Activated naive CD8-positive, alpha-beta T cell (primary cell): ENCODE results near the gene IFNGR1.
"Not testable (repeated sequence)": the region's sequence is repeated elsewhere in the genome, so short reads cannot be mapped to it uniquely, and the experiment has no call there.

Experiments used
- H3K27ac Mint-ChIP-seq: one replicate; pipeline ENCODE4 v1.8.0; 2021; ENCODE audit warnings: mixed read lengths
- H3K27me3 Mint-ChIP-seq: one replicate; pipeline ENCODE4 v1.8.0; 2021; ENCODE audit warnings: mixed read lengths
- H3K36me3 Mint-ChIP-seq: one replicate; pipeline ENCODE4 v1.8.0; 2021; ENCODE audit warnings: mixed read lengths
- H3K4me1 Mint-ChIP-seq: one replicate; pipeline ENCODE4 v1.8.0; 2021; ENCODE audit warnings: low read depth, mixed read lengths
- H3K4me3 Mint-ChIP-seq: one replicate; pipeline ENCODE4 v1.8.0; 2021; ENCODE audit warnings: mild to moderate bottlenecking, mixed read lengths
- H3K9me3 Mint-ChIP-seq: one replicate; pipeline ENCODE4 v1.8.0; 2021; ENCODE audit warnings: low read depth, mixed read lengths

IFNGR1 gene

DNA sequence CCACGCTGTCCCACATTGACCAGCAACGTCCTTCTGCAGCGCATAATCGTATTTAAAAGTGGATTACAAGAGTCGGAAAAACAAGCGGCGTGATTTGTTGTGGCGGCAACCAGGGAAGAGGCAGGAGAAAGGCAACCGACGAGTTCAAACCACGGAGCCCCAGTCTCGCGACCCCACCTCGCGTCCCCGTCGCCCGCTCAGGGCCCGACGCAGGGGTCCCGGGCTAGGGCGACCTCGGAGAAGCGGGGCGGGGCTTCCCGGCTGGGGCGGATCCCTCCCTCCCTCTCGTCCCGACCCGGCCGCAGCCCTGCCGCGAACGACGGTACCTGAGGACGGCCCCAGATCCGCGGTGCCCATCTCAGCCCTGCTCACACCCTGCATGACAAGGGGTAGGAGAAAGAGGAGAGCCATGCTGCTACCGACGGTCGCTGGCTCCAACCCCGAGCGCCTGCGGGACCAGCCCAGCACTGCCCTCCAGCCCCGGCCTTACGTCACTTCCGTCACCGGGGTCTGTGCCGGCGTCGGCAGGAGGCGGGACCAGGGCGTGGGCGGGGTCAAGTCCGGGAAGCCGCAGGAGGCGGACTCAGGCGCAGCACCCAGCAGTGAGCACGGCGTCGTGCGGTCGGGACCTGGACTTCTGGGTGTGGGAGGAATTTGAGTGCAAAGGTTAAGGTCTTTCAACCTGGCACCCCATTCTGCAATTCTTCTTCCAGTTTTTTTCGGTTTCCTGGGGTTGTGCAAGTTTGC lies at the start of gene IFNGR1:
Gene IFNGR1 (minus strand): TSS at position 469 of the 747 bp plus-strand sequence. CDS start 58 bp downstream, at position 411.
- Mint-ChIP-seq H3K36me3 (peaks cover 2% of the 10 kb centered on the region), H3K9me3 (no peaks in the 10 kb centered on the region), H3K4me3 (peak within 1 kb of the TSS; percentile 99), H3K27ac (peak within 1 kb of the TSS; percentile 98), H3K4me1 (peaks cover 51% of the 10 kb centered on the region), H3K27me3 (no peaks in the 10 kb centered on the region)

DNA sequence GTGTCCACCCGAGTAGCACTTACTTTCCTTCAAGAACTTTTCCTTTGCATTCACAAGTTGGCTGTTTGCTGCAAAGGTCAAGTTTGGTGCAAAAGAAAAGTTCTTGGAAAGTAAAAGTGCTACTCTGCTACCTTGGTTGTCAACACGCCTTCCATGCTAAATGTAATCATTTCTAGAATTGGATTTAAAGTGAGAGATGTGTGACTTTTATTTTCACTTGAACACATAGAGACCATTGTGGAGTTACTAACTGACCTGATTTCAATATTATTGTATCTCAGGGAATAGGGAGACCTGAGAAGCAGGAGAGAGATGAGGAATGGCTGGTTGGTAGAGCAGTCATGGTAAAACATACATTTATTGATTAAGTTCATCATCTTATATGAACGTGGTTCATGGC lies 49.7 kb upstream of the IFNGR1 start:
- Mint-ChIP-seq H3K36me3 (no peaks in the 10 kb centered on the region), H3K4me3 (no peak overlapping the region), H3K4me1 (no peaks in the 10 kb centered on the region), H3K9me3 (no peaks in the 10 kb centered on the region), H3K27me3 (peaks cover 14% of the 10 kb centered on the region), H3K27ac (no peak overlapping the region)

DNA sequence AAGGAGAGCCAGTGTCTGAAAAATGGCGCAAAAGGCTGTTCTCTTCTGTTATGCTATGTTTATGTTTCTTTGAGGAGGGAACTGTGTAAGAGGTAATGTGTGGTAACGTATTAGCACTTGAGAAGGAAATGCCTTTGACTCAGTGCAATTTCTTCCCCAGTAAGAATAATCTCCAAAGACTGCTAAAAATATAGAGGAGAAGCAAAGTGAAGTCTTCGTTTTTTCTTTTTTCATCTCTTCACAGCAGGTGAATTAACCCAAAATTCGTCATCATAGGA lies 47.1 kb upstream of the IFNGR1 start:
- Mint-ChIP-seq H3K9me3 (no peaks in the 10 kb centered on the region), H3K27me3 (peaks cover 10% of the 10 kb centered on the region), H3K36me3 (no peaks in the 10 kb centered on the region), H3K27ac (no peak overlapping the region), H3K4me1 (peaks cover 3% of the 10 kb centered on the region), H3K4me3 (no peak overlapping the region)

DNA sequence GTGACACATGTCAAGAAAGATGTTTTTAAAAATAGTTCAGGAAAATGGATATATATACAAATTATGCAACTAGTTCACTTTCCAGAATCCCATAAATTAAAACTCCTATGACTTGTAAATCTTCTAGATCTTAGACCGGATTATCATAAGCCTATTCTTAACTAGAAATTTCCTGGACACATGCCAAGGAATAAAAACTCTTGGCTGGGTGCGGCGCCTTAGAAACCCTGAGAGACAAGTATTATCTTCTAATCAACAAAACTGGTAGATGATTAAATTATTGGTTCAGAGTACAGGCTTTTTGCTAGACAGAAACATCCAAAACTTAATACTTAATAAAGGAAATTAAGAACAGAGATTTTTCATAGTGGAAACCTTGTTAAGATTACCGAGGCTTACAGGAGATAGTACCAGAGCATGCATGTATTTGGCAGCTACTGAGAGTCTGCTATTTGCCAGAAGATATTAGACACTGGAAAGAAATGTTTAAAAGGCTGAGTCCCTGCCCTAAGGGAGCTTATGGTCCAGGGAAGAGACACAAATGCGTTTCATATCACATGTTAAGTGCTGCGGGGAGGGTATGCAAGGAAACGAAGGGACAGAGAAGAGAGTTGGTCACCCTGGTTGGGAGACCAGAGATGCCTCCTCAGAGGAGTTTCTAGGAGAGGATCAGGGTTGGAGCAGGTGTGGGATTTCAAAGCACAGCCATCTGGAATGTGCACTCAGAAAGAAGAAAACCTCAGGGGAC lies 46.5 kb upstream of the IFNGR1 start:
- Mint-ChIP-seq H3K36me3 (no peaks in the 10 kb centered on the region), H3K27ac (no peak overlapping the region), H3K4me1 (peaks cover 5% of the 10 kb centered on the region), H3K9me3 (no peaks in the 10 kb centered on the region), H3K4me3 (no peak overlapping the region), H3K27me3 (peaks cover 10% of the 10 kb centered on the region)

DNA sequence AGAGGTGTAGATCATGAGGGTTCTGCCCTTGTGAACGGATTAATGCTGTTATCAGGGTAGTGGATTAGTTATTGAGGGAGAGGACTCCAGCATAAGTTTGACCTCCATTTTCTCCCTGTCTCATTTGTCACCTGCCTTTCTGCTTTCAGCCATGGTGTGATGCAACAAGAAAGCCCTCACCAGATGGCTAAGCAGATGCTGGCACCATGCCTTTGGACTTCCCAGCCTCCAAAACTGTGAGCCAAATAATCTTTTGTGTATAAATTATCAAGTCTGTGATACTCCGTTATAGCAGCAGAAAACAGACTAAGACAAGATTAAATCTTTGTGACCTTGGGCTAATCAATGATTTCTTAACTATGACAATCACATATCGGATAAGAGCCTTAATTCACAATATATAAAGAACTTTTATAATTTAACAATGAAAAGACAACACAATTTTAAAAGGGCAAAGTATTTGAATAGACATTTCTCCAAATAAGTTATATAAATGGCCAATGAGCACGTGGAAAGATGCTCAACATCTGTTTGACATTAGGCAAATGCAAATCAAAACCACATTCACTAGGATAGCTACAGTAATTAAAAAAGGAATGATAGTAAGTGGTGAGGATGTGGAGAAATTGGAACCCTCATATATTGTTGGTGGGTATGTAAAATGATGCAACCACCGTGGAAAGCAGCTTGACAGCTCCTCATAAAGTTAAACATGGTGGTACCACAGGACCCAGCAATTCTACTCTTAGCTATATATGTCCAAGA lies 45.3 kb upstream of the IFNGR1 start:
- no peaks in the 10 kb centered on the region for H3K36me3 Mint-ChIP-seq

DNA sequence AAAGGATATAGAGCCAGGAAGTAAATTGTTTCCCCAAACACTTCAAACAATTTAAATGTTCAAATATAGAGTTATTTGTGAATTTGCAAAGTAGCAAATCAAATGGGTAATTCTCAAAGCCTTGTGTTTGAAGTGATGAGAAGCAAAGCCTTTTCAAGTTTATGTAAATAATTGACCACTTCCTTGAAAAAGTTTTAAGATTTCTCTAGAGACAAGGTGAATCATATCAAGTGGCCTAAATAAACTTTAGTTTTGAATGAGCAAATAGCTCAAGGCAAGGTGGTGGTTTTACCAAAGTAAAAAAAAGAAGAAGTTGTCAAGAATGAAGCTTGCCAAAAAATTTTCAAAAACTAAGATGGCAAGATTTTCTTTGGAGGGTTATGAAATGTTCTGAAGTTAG lies 42.6 kb upstream of the IFNGR1 start:
- no peaks in the 10 kb centered on the region for H3K36me3 Mint-ChIP-seq
- peaks cover 10% of the 10 kb centered on the region for H3K27me3 Mint-ChIP-seq
- H3K9me3 Mint-ChIP-seq, result no peaks in the 10 kb centered on the region
- peaks cover 5% of the 10 kb centered on the region for H3K4me1 Mint-ChIP-seq
- no peak overlapping the region for H3K4me3 Mint-ChIP-seq
- no peak overlapping the region for H3K27ac Mint-ChIP-seq

More for the DNA sequence above, 45.3 kb upstream of the IFNGR1 start:
- Mint-ChIP-seq H3K9me3 (no peaks in the 10 kb centered on the region), H3K4me1 (peaks cover 5% of the 10 kb centered on the region), H3K4me3 (no peak overlapping the region), H3K27ac (no peak overlapping the region), H3K27me3 (peaks cover 10% of the 10 kb centered on the region)

DNA sequence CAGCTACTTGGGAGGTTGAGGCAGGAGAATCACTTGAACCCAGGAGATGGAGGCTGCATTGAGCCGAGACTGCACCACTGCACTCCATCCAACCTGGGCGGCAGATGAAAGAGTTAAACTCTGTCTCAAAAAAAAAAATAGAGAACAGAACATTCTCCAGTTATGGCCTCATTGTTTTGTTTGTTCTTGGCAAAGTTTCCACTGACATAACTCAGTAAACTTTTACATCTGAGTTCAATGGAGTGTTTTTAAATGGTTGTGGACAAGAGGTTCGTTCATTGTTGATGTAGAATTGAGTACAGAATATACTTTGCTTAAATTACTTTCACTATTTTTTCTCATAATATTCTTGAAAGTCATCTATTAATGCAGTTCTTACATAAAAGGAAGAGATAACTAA lies 42.2 kb upstream of the IFNGR1 start:
- no peaks in the 10 kb centered on the region for H3K36me3 Mint-ChIP-seq
- no peaks in the 10 kb centered on the region for H3K9me3 Mint-ChIP-seq
- H3K27ac Mint-ChIP-seq, result no peak overlapping the region
- no peak overlapping the region for H3K4me3 Mint-ChIP-seq
- peaks cover 5% of the 10 kb centered on the region for H3K4me1 Mint-ChIP-seq
- H3K27me3 Mint-ChIP-seq, result peaks cover 10% of the 10 kb centered on the region

DNA sequence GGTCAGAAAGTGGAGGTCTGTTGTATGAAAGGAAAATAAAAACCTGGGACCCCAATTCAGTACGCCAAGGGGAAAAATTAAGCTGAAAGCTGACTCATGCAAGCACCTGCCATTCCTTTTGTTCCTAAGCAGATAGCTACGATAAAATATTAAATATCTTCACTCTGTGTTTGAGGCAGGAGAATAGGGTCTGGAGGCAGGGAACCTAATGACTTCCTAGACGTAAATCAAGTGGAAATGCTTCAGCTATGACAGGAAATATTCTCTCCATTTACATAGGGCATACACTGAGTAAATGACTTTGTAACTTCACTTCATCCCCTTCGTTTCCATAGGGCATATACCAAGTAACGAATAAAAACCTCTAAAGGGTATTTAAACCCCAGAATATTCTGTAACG lies 41.0 kb upstream of the IFNGR1 start:
- peaks cover 3% of the 10 kb centered on the region for H3K9me3 Mint-ChIP-seq
- no peak overlapping the region for H3K4me3 Mint-ChIP-seq
- peaks cover 6% of the 10 kb centered on the region for H3K27me3 Mint-ChIP-seq
- peaks cover 5% of the 10 kb centered on the region for H3K4me1 Mint-ChIP-seq
- H3K27ac Mint-ChIP-seq, result no peak overlapping the region
- H3K36me3 Mint-ChIP-seq, result peaks cover 4% of the 10 kb centered on the region

DNA sequence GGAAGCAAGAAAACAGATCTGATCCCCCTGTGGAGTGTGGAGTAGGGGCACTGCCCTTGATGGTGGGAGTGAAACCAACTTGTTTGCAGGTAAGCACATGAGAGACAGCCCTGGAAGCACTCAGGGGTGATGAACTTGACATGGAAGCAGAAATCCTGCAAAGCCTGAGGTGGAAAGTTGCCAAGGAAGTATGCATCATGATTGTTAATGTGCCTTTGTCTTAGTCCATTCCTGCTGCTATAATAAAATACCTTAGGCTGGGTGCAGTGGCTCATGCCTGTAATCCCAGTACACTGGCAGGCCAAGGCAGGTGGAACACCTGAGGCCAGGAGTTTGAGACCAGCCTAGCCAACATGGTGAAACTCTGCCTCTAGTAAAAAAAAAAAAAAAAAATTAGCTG lies 40.2 kb upstream of the IFNGR1 start:
- Mint-ChIP-seq H3K4me3 (no peak overlapping the region), H3K4me1 (peaks cover 5% of the 10 kb centered on the region), H3K27ac (no peak overlapping the region), H3K36me3 (peaks cover 10% of the 10 kb centered on the region), H3K9me3 (peaks cover 8% of the 10 kb centered on the region), H3K27me3 (peaks cover 2% of the 10 kb centered on the region)

DNA sequence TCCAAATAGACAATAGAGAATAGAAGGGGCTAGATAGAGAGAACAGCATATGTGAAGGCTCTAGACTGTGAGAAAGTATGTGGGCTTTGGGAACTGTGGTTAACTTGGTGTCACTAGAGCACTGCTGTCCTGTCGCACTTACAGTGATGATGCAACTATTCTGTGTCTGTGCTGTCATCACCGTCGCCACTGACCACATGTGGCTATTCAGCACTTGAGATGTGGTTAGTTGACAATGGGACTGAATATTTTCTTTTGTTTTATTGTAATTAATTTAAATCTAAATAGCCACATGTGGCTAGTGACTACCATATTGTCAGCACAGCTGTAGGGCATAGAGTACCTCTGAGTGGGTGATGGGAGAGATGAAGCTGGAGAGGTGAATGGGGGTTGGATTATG lies 39.0 kb upstream of the IFNGR1 start:
- Mint-ChIP-seq H3K9me3 (peaks cover 8% of the 10 kb centered on the region), H3K4me1 (peaks cover 5% of the 10 kb centered on the region), H3K27me3 (peaks cover 4% of the 10 kb centered on the region), H3K4me3 (no peak overlapping the region), H3K36me3 (peaks cover 14% of the 10 kb centered on the region), H3K27ac (no peak overlapping the region)

DNA sequence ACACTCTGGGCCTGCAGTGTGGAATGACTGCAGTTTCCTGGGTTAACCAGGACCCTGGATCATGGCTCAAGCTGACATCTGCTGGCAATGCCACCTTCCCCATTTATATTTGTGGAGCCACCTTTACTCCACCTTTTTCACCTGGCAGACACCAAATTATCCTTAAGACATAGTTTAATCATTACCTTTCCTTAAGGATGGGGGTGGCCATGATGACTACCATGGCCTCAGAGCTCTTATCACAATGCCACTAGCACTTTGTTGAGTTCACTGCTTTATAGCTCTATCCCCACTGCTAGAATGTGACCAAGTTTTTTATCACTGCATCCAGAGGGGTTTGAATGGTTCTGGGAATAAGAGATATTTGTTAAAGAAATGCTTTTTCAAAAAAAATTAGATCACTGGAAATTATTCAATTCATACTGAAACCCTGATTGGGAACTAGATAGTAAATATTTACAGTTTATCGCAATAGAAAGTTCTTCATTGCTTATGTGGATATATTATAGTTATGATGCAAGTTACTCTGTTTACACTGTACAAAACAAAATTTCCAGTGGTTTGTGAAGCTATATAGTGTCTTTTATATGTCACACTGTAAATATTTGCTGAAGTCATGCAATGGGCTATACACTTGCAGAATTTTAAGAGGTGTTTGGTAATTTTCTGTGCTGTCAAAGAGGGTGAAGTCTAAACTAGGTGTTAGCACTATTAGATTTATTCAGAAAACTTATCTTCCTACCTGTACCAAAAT lies 37.3 kb upstream of the IFNGR1 start:
- Mint-ChIP-seq H3K27ac (no peak overlapping the region), H3K4me3 (no peak overlapping the region)

DNA sequence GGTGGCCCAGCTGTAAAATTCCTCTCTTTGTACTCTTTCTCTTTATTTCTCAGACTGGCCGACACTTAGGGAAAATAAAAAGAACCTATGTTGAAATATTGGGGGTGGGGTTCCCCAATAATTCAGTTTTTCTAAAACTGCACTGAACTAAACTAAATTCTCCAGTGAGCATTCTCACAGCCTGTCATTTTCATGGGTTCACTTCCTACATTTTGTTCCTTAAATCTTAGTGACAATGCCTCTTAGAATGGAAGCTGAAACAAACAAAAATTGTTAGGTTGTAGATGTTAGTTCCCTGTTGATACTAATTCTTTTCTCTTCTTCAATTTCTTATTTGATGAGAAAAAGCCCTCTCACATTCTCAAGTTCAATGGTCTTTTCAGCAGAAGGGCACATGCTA lies 35.8 kb upstream of the IFNGR1 start:
- Mint-ChIP-seq H3K4me3 (no peak overlapping the region), H3K9me3 (peaks cover 15% of the 10 kb centered on the region), H3K36me3 (peaks cover 19% of the 10 kb centered on the region), H3K27ac (no peak overlapping the region), H3K4me1 (no peaks in the 10 kb centered on the region), H3K27me3 (peaks cover 4% of the 10 kb centered on the region)

More for the DNA sequence above, 37.3 kb upstream of the IFNGR1 start:
- Mint-ChIP-seq H3K9me3 (peaks cover 15% of the 10 kb centered on the region), H3K4me1 (peaks cover 4% of the 10 kb centered on the region), H3K27me3 (peaks cover 4% of the 10 kb centered on the region), H3K36me3 (peaks cover 19% of the 10 kb centered on the region)

DNA sequence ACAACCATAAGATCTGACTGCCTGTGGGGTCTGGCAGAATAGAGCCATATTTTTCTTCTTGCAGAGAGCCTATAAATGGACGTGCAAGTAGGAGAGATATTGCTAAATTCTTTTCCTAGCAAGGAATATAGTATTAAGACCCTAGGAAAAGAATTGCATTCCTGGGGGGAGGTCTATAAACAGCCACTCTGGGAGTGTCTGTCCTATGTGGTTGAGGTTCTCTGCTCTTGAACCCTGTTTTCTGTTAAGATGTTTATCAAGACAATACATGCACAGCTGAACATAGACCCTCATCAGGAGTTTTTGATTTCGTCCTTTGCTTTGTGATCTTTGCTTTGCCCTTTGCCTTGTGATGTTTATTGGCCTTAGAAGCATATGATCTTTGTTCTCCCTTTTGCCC lies 35.2 kb upstream of the IFNGR1 start:
- H3K9me3 Mint-ChIP-seq, result peaks cover 15% of the 10 kb centered on the region
- not testable (repeated sequence) for H3K27ac Mint-ChIP-seq, H3K27me3 Mint-ChIP-seq, H3K4me3 Mint-ChIP-seq, H3K4me1 Mint-ChIP-seq
- peaks cover 19% of the 10 kb centered on the region for H3K36me3 Mint-ChIP-seq

DNA sequence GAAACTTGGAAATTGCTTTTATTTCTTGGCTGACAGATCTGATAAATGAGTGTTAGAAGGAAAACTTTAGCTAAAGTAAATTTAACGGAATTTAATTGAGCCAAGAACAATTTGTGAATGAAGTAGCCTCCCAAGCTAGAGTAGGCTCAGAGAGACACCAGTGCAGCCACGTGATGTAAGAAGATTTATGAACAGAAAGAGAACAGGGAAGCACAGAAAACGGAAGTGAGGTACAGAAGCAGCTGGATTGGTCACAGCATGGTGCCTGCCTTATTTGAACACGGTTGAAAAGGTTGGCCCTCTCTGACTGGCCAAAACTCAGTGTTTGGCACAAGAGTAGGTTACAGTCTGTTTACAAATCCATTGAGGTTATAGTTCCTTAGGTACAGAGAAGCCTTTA lies 29.5 kb upstream of the IFNGR1 start:
- no peak overlapping the region for H3K27ac Mint-ChIP-seq
- peaks cover 6% of the 10 kb centered on the region for H3K9me3 Mint-ChIP-seq
- no peaks in the 10 kb centered on the region for H3K27me3 Mint-ChIP-seq
- peaks cover 5% of the 10 kb centered on the region for H3K36me3 Mint-ChIP-seq
- no peak overlapping the region for H3K4me3 Mint-ChIP-seq
- H3K4me1 Mint-ChIP-seq, result no peaks in the 10 kb centered on the region

DNA sequence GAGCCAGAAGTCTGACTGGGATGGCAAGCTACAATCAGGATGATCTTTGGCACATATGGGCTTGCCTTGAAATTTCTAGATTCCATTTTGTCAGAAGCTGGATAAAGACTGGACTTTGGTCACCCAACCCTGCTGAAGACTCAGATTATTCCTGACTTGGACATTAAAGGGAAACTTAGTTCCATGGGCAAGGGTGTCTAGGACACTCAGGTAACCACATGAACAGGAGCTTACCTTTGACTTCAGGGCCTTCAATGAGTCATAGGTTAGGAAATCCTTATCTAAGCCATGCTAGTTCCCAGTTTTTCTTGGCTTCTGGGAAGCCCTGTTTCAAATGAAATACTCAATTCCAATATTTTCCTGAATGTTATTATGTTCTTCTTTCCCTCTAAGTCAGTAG lies 28.5 kb upstream of the IFNGR1 start:
- Mint-ChIP-seq H3K4me3 (no peak overlapping the region), H3K27ac (no peak overlapping the region), H3K4me1 (no peaks in the 10 kb centered on the region), H3K36me3 (peaks cover 5% of the 10 kb centered on the region), H3K27me3 (peaks cover 1% of the 10 kb centered on the region), H3K9me3 (peaks cover 6% of the 10 kb centered on the region)
